ENCODE measurements around the gene MYOF.
"Not testable (repeated sequence)": the region's sequence is repeated elsewhere in the genome, so short reads cannot be mapped to it uniquely, and the experiment has no call there.

The MYOF gene

DNA sequence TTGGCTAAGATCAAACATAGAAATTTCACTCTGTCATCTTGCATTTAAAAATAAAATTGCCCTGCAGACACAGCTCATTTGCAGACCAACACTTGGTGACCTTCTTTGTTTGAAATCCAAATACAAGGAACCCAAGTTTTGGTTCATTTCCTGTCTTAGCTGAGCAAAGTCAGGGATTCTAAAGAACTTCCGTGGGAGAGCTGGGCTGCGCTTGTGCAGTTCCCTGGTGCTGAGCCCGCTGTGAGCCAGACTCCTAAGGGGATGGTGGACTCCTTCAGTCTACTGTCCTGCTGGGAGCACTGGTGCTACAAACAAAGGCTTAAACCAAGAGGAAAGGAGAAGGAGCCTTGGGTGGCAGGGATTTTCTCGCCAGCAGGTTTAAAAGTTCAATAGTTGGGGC is 60.0 kb downstream of the MYOF start:
- DNase-seq: no peak

DNA sequence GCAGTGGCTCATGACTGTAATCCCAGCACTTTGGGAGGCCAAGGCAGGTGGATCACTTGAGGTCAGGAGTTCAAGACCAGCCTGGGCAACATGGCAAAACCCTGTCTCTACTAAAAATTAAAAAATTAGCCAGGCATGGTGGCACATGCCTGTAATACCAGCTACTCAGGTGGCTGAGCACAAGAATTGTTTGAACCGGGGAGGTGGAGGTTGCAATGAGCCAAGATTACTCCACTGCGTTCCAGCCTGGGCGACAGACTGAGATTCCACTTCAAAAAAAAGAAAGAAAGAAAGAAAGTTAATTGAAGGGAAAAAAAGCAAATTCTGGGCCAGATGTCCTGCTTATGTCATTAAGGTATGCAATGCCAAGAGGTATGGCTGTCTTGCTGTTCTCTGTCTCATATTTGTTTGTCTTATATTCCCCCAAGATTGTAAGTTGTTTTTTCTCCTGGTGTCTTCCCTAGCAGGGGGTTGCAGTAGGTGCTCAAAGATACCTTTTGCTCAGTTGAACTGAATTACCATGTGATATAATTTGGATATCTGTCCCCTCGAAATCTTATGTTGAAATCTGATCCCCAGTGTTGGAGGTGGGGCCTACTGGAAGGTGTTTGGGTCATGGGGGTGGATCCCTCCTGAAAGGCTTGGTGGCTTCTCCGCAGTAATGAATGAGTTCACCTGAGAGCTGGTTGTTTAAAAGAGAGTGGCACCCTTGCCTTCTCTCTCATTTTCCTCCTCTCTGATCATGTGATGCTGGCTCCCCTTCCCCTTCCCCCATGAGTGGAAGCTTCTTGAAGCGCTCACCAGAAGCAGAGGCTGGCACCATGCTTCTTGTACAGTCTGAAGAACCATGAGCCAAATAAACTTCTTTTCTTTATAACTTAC is 60.9 kb downstream of the MYOF start:
- DNase-seq: no peak

DNA sequence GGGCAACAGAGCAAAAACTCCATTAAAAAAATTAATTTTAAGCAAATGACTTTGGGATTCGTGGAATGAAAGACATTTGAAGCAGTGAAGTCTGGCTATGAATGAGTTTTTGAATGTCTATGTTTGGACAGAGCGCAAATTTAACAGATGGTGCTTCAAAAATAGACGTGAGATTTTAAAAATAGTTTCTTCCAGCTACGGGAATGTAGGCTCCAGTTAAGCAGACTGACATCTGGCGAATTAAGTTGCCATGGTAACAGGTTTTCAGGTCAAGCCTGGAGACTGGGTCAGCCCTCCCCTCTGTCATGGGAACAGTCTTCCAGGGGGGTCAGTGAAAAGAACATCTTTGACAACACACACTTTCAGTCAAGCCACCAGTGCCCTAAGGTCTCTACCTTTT is 62.0 kb downstream of the MYOF start:
- DNase-seq: no peak

DNA sequence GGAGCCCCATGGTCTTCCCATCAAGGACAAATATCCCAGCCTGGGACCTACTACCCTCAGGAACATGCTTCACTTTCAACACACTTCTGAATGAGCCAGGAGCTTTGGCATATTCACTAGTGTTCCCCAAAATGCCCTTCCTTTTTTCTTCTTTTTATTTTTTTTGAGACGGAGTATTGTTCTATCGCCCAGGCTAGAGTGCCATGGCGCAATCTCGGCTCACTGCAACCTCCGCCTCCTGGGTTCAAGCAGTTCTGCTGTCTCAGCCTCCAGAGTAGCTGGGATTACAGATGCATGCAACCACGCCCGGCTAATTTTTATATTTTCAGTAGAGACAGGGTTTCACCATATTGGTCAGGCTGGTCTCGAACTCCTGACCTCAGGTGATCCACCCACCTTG is 63.1 kb downstream of the MYOF start:
- not testable (repeated sequence) for DNase-seq

DNA sequence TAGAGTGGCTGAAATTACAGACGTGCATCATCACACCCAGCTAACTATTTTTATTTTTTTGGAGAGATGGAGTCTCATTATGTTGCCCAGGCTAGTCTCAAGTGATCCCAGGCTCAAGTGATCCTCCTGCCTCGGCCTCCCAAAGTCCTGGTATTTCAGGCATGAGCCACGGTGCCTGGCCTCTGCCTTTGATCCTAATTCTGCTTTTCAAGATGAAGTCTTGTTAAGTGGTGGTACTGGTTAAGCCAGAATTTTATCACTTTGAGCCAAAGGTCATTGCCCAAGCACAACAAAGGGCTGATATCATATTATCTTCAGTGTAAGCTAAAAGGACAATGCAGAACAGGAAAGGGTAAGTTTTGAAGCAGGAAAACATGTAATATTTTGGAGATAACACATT is 64.2 kb downstream of the MYOF start:
- DNase-seq: no peak

DNA sequence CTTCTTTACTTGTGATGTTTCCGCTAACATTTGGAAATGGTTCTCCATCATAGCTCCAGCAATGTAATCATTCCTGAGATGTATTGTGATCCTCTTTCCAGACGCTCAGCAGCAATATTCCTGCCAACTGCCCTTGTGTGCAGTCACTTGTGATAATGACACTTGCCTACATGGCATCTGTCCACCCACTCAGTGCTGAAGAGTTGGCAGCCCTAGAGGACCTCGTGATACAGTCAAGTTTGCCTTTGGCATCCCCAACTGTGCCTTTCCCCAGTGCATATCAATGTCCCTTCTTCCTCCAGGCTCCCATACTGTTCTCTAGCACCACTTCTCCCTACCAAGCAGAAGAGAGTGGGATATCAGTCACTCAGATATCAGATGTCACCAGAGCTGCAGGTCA is 64.9 kb downstream of the MYOF start:
- DNase-seq: no peak

DNA sequence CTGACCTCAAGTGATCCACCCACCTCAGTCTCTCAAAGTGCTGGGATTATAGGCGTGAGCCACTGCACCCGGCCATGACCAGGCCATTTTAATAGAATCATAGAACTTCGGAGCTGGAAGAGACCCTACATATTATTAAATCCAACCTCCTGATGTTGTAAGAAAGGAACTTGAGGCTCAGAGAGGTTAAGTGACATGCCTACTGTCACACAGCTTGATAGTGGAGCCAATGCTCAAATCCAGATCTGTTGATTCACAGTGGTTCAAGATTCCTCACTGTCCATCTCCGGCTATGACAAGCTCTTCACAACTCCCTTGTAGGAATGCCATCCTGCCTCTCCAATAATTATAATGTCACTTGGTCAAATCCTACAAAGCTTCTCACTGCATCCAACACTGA is 65.3 kb downstream of the MYOF start:
- DNase-seq: no peak

DNA sequence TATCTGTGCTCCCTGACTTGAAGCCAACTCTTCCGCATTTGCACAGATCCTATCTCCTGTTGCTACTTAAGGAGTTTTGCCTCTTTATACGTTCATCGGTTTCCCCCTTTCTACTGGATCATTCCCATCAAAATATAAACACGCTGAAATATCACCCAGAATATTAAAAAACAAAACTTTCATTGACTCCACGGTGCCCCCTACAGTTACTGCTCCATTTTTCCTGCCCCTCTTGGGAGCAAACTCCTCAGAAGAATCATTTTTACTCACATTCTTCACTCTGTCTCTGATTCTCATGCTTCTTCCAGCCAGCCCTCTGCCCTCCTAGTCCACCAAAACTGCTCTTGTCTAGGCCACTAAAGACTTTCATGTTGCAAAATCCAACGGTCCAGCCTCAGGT is 66.4 kb downstream of the MYOF start:
- no peak for DNase-seq

DNA sequence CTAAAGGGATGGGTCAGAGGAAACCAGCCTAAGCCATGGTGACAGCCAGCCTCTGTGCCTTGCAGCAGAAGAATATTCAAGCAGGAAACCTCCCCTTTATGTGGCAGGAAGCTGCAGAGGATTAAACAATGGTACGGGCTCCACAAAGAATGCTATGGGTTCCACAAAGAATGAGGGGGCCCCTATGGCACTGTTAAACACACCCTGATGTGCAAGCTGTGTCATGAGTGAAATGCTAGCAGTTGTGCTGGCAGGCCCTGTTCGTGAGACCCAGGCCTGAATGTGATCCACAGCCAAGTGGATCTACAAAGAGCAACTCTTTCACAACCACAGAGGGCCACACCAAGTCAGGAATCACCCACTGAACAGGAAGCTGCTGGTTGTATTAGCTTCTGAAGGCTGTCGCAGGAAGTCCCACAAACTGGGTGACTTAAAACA is 68.9 kb downstream of the MYOF start:
- DNase-seq: no peak

DNA sequence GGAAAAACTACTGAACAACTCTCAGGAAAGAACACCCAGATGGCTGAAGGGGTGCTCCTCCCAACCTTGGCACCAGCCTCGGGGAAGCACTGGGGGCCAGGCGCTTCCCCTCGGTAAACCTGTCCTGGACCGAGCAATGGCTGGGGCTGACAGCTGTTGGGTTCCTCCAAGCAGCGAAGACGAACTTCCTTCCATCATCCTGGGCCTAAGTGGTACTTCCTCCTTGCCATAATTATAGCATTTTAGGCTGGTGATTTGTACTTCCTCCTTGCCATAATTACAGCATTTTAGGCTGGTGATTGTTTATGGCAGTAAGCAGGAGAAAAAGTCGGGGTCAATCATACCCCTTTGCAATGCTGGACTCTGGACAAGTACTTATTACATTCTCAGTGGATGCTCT is 69.3 kb downstream of the MYOF start:
- no peak for DNase-seq

DNA sequence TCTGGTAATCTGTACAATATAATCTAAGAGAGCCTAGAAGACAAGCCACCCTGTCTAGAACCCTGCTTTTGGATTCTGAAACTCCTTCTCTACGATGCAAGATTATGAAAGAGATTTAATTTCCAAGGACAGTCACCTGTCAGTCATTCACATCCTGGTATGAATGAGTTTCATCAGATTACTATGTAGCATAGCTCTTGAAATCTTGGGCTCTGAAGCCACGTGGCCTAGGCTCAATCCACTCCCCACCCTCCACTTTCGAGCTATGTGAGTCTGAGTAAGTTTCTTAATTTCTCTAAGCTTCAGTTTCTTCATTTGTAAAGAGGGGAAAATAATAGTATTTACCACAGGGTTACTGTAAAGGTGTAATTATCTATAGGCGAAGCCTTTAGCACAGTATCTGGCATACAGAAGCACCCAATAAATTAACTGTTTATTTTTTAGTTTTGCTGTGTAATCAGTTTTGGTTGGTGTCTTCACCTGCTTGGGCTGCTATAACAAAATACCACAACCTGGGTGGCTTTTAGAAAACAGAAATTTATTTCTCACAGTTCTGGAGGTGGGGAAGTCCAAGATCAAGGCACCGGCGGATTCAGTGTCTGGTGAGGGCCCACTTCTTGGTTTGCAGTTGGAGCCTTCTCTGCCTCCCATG is 71.3 kb downstream of the MYOF start:
- DNase-seq: no peak

DNA sequence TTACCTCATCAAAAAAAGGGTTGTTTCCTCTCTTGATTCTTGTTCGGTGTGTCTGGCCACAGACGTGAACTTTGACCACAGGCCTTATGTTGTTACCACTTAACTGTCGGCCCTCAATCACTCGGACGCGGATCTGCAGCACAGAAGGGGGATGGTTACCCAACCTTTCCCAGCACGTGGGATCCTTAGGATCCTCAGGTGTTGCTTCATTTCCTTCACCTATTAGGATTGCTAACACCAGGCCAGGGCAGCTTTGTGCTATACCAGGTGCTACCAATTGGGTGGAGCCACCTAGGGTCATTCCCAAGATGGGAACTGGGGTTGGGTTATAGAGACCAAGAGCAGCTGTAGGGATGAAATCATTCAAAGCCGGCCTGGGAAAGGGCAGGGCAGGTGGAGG is 73.4 kb downstream of the MYOF start:
- DNase-seq: no peak

DNA sequence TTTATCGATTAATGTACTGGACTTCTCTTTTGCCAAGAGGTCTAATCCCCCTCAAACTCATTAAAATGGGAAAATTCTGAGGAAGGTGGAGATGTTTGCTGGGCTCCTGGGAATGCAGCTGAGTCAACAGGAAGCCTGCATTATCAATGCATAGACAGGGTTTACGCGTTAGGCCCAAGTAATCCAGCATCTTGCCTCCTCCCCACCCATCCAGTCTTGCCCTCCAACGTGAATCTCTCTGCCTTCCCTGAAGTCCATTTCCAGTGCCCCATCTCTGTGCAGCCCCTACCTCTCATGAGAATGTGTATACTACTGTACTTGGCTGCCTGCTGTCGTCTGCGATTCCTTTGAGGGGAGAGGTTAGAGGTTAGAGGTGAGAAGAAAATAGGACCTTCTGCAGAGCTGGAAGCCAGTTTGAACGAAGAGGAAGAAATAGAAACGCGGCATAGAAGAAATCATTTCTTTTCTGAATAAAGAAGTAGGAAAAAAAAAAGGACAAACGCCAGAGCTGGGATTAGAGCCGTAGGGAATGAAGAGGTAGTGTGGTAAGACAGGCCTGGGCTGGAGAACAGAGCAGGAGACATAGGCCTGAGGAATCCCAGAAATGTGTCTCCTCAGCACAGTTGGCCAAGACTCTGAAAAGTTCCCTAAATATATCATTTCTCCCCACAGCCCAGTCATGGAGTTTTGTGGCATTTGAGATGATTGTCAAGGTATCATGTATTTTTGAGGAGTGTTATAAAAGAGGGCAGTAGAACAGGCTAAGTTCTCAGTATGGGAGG is 75.6 kb downstream of the MYOF start:
- DNase-seq: no peak

DNA sequence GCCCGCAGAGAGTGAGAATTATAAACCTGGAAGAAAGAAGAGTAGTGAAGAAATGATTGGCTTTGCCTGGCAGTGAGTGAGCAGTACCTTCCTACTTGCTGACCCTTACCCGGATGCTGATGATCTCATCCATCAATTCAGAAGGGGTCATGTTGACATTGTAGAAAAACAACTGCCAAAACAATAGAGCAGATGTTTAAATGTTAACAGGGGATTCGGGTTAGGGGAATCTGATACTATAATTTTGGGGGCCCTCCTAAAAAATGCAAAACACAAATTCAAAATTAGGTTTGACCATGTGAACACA is 78.1 kb downstream of the MYOF start:
- no peak for DNase-seq

DNA sequence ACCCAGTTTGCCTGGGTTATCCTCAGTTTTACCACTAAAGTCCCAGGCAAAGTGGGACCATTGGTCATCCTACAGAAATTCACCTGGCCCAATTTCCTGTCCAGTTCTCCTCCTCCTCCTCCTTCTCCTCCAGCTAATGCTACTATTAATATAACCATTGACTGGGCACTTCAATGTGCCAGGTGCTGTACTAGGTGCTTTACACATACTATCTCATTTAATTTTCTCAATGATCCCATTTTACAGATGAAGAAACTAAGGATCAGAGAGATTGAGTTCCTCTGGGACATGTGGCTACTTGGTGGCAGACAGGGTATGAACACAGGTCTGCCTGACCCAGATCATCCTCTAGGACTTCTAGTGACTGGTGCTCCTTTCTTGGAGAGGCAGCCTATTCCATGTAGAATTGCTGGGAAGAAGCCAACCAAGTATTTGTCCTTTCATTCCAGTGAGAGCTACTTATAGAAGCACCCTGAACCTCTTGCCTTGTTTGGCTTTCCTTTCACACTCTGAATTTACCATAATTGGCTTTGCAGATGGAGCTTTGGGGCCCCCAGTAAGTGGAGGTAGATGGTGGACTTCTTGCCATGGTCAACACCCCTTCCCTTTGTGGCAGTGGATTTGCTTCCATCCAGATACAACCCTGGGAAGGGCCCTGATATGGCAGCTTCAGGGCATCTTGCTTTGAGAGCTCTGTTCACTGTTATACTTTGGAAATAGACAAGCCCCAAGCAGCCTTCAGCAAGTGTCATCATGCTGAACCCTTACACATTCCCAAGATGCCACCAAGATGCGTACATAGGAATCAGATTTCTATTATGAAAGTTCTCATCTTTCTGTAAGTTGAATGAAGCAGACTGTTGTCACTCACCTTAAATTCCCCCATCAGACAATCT is 78.7 kb downstream of the MYOF start:
- DNase-seq: no peak

DNA sequence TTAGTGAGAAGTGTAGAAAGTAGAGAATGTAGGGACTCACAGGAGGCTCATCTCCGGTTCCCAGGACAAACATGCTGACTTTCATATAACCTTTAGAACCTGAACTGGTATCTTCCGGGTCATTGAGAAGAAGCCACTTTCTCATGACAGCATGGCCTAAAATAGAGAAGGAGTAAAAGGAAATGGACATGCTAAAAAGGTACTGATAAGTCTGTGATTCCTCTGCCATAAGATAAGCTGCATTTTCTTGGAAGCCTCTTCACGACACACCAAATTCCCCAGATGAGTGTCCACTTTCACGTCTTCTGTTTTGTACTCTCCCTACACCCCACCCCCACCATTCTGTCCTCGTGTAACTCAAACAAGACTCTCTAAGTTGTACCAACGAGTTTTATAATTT is 79.9 kb downstream of the MYOF start:
- no peak for DNase-seq

DNA sequence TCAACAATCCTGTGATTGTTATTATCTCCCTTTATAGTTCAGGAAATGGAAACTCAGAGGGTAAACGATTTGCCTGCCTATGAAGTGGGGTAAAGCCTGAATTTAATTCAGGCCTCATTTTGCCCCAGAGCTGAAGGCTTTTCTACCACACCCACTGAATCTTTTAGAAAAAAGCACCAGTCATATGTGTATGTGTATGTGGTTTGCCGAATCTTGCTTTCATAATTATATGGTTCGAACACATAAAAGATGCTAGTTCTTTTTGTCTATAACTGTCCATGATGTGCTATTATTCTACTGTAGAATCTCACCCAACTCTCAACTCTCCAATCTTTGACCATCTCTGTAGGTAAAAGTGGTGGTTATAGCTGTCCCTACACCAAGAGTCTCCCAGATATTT is 83.6 kb downstream of the MYOF start:
- no peak for DNase-seq

DNA sequence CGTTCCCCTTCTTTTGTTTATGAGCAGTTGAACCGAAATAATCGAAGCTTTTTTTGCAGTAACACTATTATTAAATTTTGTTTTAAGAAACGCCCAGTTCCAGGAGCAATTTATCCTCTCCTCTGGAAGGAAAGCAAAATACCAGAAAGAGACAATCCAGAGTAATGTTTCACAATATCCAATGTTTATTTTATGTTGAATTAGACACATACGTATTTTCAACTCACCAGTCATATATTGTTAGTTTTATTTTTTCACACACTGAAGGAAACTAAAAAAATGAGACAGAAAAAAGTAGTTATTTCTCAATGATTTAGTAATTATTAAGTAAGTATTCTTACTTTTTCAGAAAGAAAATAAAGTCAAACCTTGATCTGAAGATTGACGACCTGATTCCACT is 85.1 kb downstream of the MYOF start:
- no peak for DNase-seq

DNA sequence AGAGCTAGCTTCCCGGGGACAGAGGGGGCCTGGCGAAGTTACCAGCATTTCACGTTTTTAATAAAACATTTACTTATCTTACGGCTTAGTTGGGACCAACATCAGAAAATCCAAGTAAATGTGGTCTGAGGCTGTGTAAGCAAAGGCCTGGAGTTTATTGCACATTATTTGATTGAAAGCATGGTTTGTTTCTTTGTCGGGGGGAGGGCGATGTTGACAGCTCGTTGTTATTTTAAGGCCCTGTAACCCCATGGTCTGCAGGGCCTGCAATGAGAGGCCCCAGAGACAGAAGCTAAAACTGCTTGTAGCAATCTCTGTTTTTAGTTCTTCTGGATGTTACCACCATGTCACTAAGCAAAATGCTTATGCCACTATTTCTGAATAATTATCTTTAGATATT is 88.9 kb downstream of the MYOF start:
- no peak for DNase-seq

DNA sequence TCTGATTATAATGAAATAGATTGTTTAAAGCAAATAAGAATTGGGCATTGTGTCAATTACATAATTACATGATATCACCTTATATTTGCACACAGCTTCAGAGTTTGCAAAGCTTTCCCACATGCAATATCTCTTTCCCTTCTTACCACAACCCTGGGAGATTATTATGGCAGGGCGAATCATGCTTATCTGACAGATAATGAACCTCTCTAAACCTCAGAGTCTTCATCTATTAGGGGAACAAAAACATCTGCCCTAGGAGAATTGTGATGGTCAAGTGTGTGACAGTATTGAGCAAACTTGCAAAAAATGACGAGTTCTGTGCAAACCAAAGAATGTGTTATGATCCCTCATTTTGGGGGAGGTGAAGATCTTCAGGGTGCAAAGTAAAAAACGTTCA is 90.0 kb downstream of the MYOF start:
- no peak for DNase-seq

DNA sequence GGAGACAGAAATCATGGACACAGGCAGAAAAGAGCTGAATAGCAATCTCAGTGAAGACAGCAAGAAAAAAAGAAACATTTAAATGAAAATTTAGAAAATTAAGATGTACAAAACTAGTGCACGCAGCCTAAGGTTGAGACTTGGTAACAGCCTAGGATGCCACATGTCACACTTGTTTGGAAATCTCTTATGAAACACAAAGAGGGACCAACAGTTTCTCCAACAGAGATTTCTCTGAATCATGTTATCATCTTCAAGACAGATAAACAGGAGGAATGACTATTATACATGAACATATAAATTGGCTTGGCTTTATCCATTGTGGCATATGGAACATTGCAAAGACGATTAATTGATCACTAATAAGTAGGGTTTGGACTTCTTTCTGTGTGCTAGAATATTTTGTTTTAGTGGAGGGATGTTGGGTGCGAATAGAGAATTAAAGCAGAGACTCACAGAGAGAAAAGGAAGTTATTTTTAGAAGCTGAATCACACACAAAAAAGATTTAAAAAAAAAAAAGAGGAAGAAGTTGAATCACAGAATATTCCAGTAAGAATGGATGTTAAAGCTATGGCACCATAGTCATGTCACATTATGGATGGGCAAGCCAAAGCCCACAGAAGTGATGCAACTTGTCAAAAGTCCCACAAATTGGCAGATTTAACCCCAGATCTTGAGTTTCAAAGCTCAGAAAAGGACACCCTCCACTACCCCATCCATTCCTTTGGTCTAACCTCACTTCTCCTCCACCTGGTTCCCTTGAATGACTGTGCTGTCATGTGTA is 91.6 kb downstream of the MYOF start:
- DNase-seq: no peak

All from NCI-H187 (cell line).